ENCODE results near the gene ANKS3.

Gene ANKS3

GRCh38 chr16:4734063-4734729, at the start of gene ANKS3, which contains the start of gene DNAAF8:
Gene ANKS3 (minus strand): TSS chr16:4734271. CDS start chr16:4730149, 4,122 bp downstream.
Gene DNAAF8 (plus strand): TSS chr16:4734537. CDS start chr16:4736515, 1,978 bp downstream.
- peak; percentile 98 for DNase-seq

GRCh38 chr16:4783251-4783950, 49.3 kb upstream of the ANKS3 start:
- no peak for DNase-seq

- DNase-seq: no peak
Measured at GRCh38 chr16:4780235-4780634, 46.2 kb upstream of the ANKS3 start.

GRCh38 chr16:4778050-4778392, 44.0 kb upstream of the ANKS3 start:
- no peak for DNase-seq

- DNase-seq: no peak
Measured at GRCh38 chr16:4777339-4778049, 43.4 kb upstream of the ANKS3 start.

GRCh38 chr16:4776141-4776705, 42.2 kb upstream of the ANKS3 start:
- no peak for DNase-seq

- DNase-seq: no peak
Measured at GRCh38 chr16:4775005-4775404, 40.9 kb upstream of the ANKS3 start.

- DNase-seq: no peak
Measured at GRCh38 chr16:4772351-4772750, 38.3 kb upstream of the ANKS3 start.

GRCh38 chr16:4771646-4772045, 37.6 kb upstream of the ANKS3 start:
- no peak for DNase-seq

- no peak for DNase-seq
Measured at GRCh38 chr16:4769306-4769638, 35.2 kb upstream of the ANKS3 start.

GRCh38 chr16:4768549-4769305, 34.7 kb upstream of the ANKS3 start:
- peak; percentile 95 for DNase-seq

- DNase-seq: peak; percentile 55
Measured at GRCh38 chr16:4767872-4768548, 33.9 kb upstream of the ANKS3 start.

- peak; percentile 97 for DNase-seq
Measured at GRCh38 chr16:4766875-4767628, 33.0 kb upstream of the ANKS3 start, which contains the start of gene ZNF500. Gene ZNF500 (minus strand): TSS chr16:4767162. CDS start chr16:4765978, 1,184 bp downstream.

GRCh38 chr16:4765511-4766474, 31.7 kb upstream of the ANKS3 start:
- no peak for DNase-seq

- peak; percentile 23 for DNase-seq
Measured at GRCh38 chr16:4763791-4764190, 29.7 kb upstream of the ANKS3 start.

- no peak for DNase-seq
Measured at GRCh38 chr16:4762205-4762604, 28.1 kb upstream of the ANKS3 start.

- DNase-seq: no peak
Measured at GRCh38 chr16:4760221-4760910, 26.3 kb upstream of the ANKS3 start.

- no peak for DNase-seq
Measured at GRCh38 chr16:4755687-4756086, 21.6 kb upstream of the ANKS3 start.

- DNase-seq: no peak
Measured at GRCh38 chr16:4754865-4755264, 20.8 kb upstream of the ANKS3 start.

- DNase-seq: no peak
Measured at GRCh38 chr16:4753227-4753626, 19.2 kb upstream of the ANKS3 start.

Measured in inflammatory macrophage treated with lipopolysaccharide for 4 hours (primary cell).